ENCODE results near the gene CNTN1. TPM values are rescaled to one million over a fixed set of nuclear protein-coding genes. Genes with fewer than 3 reads are reported as not detected.
A peak's percentile ranks its signal among the peaks of the same experiment; 100 is the strongest.

Gene CNTN1
- polyA plus RNA-seq, 1 donor (not counting 4 experiments of a cell fraction or from before 2014, with no cell fraction given) = 19.0 TPM

- Histone ChIP-seq H3K27me3 (ENCODE audit: control insufficient read depth, extremely low read depth, insufficient read depth, low read length) (no peaks in the 10 kb centered on the region), H2AFZ (ENCODE audit: control insufficient read depth, low read length) (no peak overlapping the region), H3K4me1 (ENCODE audit: control insufficient read depth, extremely low read depth, insufficient read depth, low read length) (peaks cover 5% of the 10 kb centered on the region), H4K20me1 (ENCODE audit: control insufficient read depth, extremely low read depth, insufficient read depth, low read length) (no peaks in the 10 kb centered on the region), H3K36me3 (ENCODE audit: control insufficient read depth in 2 of 2, extremely low read depth in 1 of 2, insufficient read depth in 2 of 2, low read length in 2 of 2) (no peaks in the 10 kb centered on the region), H3K9ac (ENCODE audit: control insufficient read depth, extremely low read depth, insufficient read depth, low read length) (no peak overlapping the region), H3K9me3 (ENCODE audit: control insufficient read depth, low read depth, low read length) (peaks cover 6% of the 10 kb centered on the region), H3K27ac (ENCODE audit: control insufficient read depth, insufficient read depth, low read length) (no peak overlapping the region), H3K9me1 (ENCODE audit: control insufficient read depth, extremely low read depth, insufficient read depth, low read length) (no peaks in the 10 kb centered on the region), H3K79me2 (ENCODE audit: control insufficient read depth, insufficient read depth, low read length) (no peaks in the 10 kb centered on the region), H3K4me2 (ENCODE audit: control insufficient read depth, extremely low read depth, insufficient read depth, low read depth, low read length) (no peak overlapping the region), H3K4me3 (ENCODE audit: control insufficient read depth in 2 of 3, extremely low read depth in 1 of 3, insufficient read depth in 2 of 3, low read depth in 1 of 3, low read length in 3 of 3) (no peak overlapping the region)
- no peak for FAIRE-seq
- TF ChIP-seq CTCF (optimal IDR thresholded peaks at IDR 0.05 in 1 of 3, IDR thresholded peaks at IDR 0.05 in 1 of 3, conservative IDR thresholded peaks at IDR 0.05 in 1 of 3; ENCODE audit: extremely low read depth in 1 of 3, insufficient read depth in 2 of 3, low read length in 3 of 3) (peak in 2 of 3 experiments; percentile 40 to 53), EZH2 (IDR thresholded peaks at IDR 0.05; ENCODE audit: low read length) (no peak)
- dilution Hi-C loops (cut with MboI; ENCODE audit: extremely low pct_ligation_motif_present, low sequenced_read_pairs) = no loop called here
- no peak for DNase-seq (ENCODE audit: low read depth, low spot score)
These were observed 319.7 kb downstream of the CNTN1 start for GRCh38 chr12:41011939-41012338.

- no peak for DNase-seq (ENCODE audit: low read depth, low spot score)
These were observed 321.8 kb downstream of the CNTN1 start for GRCh38 chr12:41013881-41014642.

More at GRCh38 chr12:41013881-41014642, 321.8 kb downstream of the CNTN1 start:
- Histone ChIP-seq H3K27me3 (ENCODE audit: control insufficient read depth, extremely low read depth, insufficient read depth, low read length) (no peaks in the 10 kb centered on the region), H4K20me1 (ENCODE audit: control insufficient read depth, extremely low read depth, insufficient read depth, low read length) (no peaks in the 10 kb centered on the region), H3K9ac (ENCODE audit: control insufficient read depth, extremely low read depth, insufficient read depth, low read length) (no peak overlapping the region), H2AFZ (ENCODE audit: control insufficient read depth, low read length) (no peak overlapping the region), H3K9me3 (ENCODE audit: control insufficient read depth, low read depth, low read length) (peaks cover 4% of the 10 kb centered on the region), H3K36me3 (ENCODE audit: control insufficient read depth in 2 of 2, extremely low read depth in 1 of 2, insufficient read depth in 2 of 2, low read length in 2 of 2) (no peaks in the 10 kb centered on the region), H3K9me1 (ENCODE audit: control insufficient read depth, extremely low read depth, insufficient read depth, low read length) (no peaks in the 10 kb centered on the region), H3K79me2 (ENCODE audit: control insufficient read depth, insufficient read depth, low read length) (no peaks in the 10 kb centered on the region), H3K27ac (ENCODE audit: control insufficient read depth, insufficient read depth, low read length) (no peak overlapping the region), H3K4me2 (ENCODE audit: control insufficient read depth, extremely low read depth, insufficient read depth, low read depth, low read length) (no peak overlapping the region), H3K4me1 (ENCODE audit: control insufficient read depth, extremely low read depth, insufficient read depth, low read length) (peaks cover 5% of the 10 kb centered on the region), H3K4me3 (ENCODE audit: control insufficient read depth in 2 of 3, extremely low read depth in 1 of 3, insufficient read depth in 2 of 3, low read depth in 1 of 3, low read length in 3 of 3) (no peak overlapping the region)
- no peak for TF ChIP-seq CTCF (optimal IDR thresholded peaks at IDR 0.05 in 1 of 3, IDR thresholded peaks at IDR 0.05 in 1 of 3, conservative IDR thresholded peaks at IDR 0.05 in 1 of 3; ENCODE audit: extremely low read depth in 1 of 3, insufficient read depth in 2 of 3, low read length in 3 of 3)
- TF ChIP-seq EZH2 (IDR thresholded peaks at IDR 0.05; ENCODE audit: low read length) = no peak
- dilution Hi-C loops (cut with MboI; ENCODE audit: extremely low pct_ligation_motif_present, low sequenced_read_pairs) = no loop called here
- FAIRE-seq = no peak

Measured in keratinocyte (primary cell).